ENCODE results near the gene SPTBN1. TPM values are rescaled to one million over a fixed set of nuclear protein-coding genes. Genes with fewer than 3 reads are reported as not detected.

Gene SPTBN1
- total and polyA plus RNA-seq, 2 of the 13 experiments (the other 11 are each of a cell fraction or from before 2014, with no cell fraction given), result 123 to 299 TPM

- 0 out of 2 replicates have a peak, but pooled peaks have one; percentile 18 for TF ChIP-seq HBP1 (CRISPR knock-in tag; IDR thresholded peaks at IDR 0.05; ENCODE audit: low read depth)
- TF ChIP-seq ARID5B (CRISPR knock-in tag; IDR thresholded peaks at IDR 0.05), result no peak
- TF ChIP-seq MZF1 (CRISPR knock-in tag; IDR thresholded peaks at IDR 0.05; ENCODE audit: borderline replicate concordance), result no peak
- no peak for TF ChIP-seq ZBTB43 (CRISPR knock-in tag; conservative IDR thresholded peaks at IDR 0.05)
- TF ChIP-seq NR3C1 (CRISPR knock-in tag; IDR thresholded peaks at IDR 0.05), result no peak
- 0 out of 2 replicates have a peak, but pooled peaks have one; percentile 32 for TF ChIP-seq HIC2 (CRISPR knock-in tag; IDR thresholded peaks at IDR 0.05; ENCODE audit: low read depth)
- peak; percentile 22 for TF ChIP-seq XRCC5 (optimal IDR thresholded peaks at IDR 0.05; ENCODE audit: low read length)
- TF ChIP-seq CBFB (CRISPR knock-in tag; IDR thresholded peaks at IDR 0.05), result no peak
These were observed 123.0 kb downstream of the SPTBN1 start (continued) for GRCh38 chr2:54579061-54579681.
